H9 (cell line): ENCODE measurements around the gene PKNOX2. TPM values are rescaled to one million over a fixed set of nuclear protein-coding genes. Genes with fewer than 3 reads are reported as not detected.

ENCODE experiments used
- DNase-seq: peaks from one replicate; pipeline ENCODE4 v3.0.0-alpha.2; 2017
- H2AFZ ChIP-seq: one replicate; pipeline ENCODE4 v1.6.1; 2013; ENCODE audit warnings: mild to moderate bottlenecking, low read length, control low read depth, moderate library complexity
- H2AK5ac ChIP-seq: 2 replicates; pipeline ENCODE4 v1.6.1; 2013; ENCODE audit warnings: low read length, control low read depth, mixed read lengths; ENCODE audit not compliant: insufficient read length
- H2BK120ac ChIP-seq: one replicate; pipeline ENCODE4 v1.6.1; 2013; ENCODE audit warnings: low read depth, mild to moderate bottlenecking, low read length, control low read depth, inconsistent platforms; ENCODE audit not compliant: poor library complexity, severe bottlenecking
- H2BK12ac ChIP-seq: 2 replicates; pipeline ENCODE4 v1.6.1; 2013; ENCODE audit warnings: low read length, control low read depth, mixed read lengths, low read depth; ENCODE audit not compliant: insufficient read length
- H2BK15ac ChIP-seq: 2 replicates; pipeline ENCODE4 v1.6.1; 2013; ENCODE audit warnings: low read depth, low read length, control low read depth
- H2BK20ac ChIP-seq: one replicate; pipeline ENCODE4 v1.6.1; 2013; ENCODE audit warnings: low read depth, mild to moderate bottlenecking, low read length, control low read depth, inconsistent platforms; ENCODE audit not compliant: poor library complexity, severe bottlenecking
- H2BK5ac ChIP-seq: 2 replicates; pipeline ENCODE4 v1.6.1; 2013; ENCODE audit warnings: low read length, control low read depth, mixed read lengths; ENCODE audit not compliant: insufficient read length
- H3K14ac ChIP-seq: 2 replicates; pipeline ENCODE4 v1.6.1; 2013; ENCODE audit warnings: low read length, control low read depth; ENCODE audit not compliant: insufficient read depth
- H3K18ac ChIP-seq: 2 replicates; pipeline ENCODE4 v1.6.1; 2013; ENCODE audit warnings: low read depth, mild to moderate bottlenecking, mixed read lengths, low read length, control low read depth; ENCODE audit not compliant: insufficient read length
- H3K23ac ChIP-seq: 2 replicates; pipeline ENCODE4 v1.6.1; 2013; ENCODE audit warnings: low read length, control low read depth, mixed read lengths, low read depth; ENCODE audit not compliant: insufficient read length
- H3K23me2 ChIP-seq: 2 replicates; pipeline ENCODE4 v1.6.1; 2013; ENCODE audit warnings: low read depth, mild to moderate bottlenecking, mixed read lengths, low read length, control low read depth; ENCODE audit not compliant: insufficient read length, poor library complexity, severe bottlenecking
- H3K27ac ChIP-seq: 2 replicates; pipeline ENCODE4 v1.5.1; 2013; ENCODE audit warnings: low read length, control low read depth, mixed read lengths, low read depth; ENCODE audit not compliant: insufficient read length
- H3K27me3 ChIP-seq: 2 replicates; pipeline ENCODE4 v1.6.1; 2013; ENCODE audit warnings: low read length, control low read depth, inconsistent platforms; ENCODE audit not compliant: insufficient read depth
- H3K4ac ChIP-seq: 2 replicates; pipeline ENCODE4 v1.6.1; 2013; ENCODE audit warnings: low read depth, mild to moderate bottlenecking, control low read depth, inconsistent platforms, low read length, moderate library complexity
- H3K4me1 ChIP-seq: 2 replicates; pipeline ENCODE4 v1.6.1; 2013; ENCODE audit warnings: low read length, control low read depth, inconsistent platforms; ENCODE audit not compliant: insufficient read depth
- H3K4me2 ChIP-seq: 2 replicates; pipeline ENCODE4 v1.6.1; 2013; ENCODE audit warnings: low read length, control low read depth, mixed read lengths; ENCODE audit not compliant: insufficient read length, insufficient read depth
- H3K56ac ChIP-seq: 2 replicates; pipeline ENCODE4 v1.6.1; 2013; ENCODE audit warnings: low read depth, mild to moderate bottlenecking, mixed read lengths, low read length, control low read depth; ENCODE audit not compliant: insufficient read length
- H3K79me1 ChIP-seq: 2 replicates; pipeline ENCODE4 v1.6.1; 2013; ENCODE audit warnings: low read depth, mild to moderate bottlenecking, moderate library complexity, low read length, control low read depth, inconsistent platforms; ENCODE audit not compliant: insufficient read depth, poor library complexity, severe bottlenecking
- H3K79me2 ChIP-seq: 2 replicates; pipeline ENCODE4 v1.6.1; 2013; ENCODE audit warnings: low read length, control low read depth, inconsistent platforms; ENCODE audit not compliant: insufficient read depth
- H3K9ac ChIP-seq: 2 replicates; pipeline ENCODE4 v1.6.1; 2013; ENCODE audit warnings: low read length, control low read depth, mixed read lengths; ENCODE audit not compliant: insufficient read length; ENCODE audit errors: extremely low read depth
- H3K9me3 ChIP-seq: one replicate; pipeline ENCODE4 v1.6.1; 2013; ENCODE audit warnings: low read depth, low read length, inconsistent platforms; ENCODE audit not compliant: control insufficient read depth
- H3T11ph ChIP-seq: one replicate; pipeline ENCODE4 v1.6.1; 2013; ENCODE audit warnings: mild to moderate bottlenecking, low read length, control low read depth, inconsistent platforms
- H4K20me1 ChIP-seq: one replicate; pipeline ENCODE4 v1.6.1; 2013; ENCODE audit not compliant: control insufficient read depth, insufficient read length, insufficient read depth
- H4K5ac ChIP-seq: 2 replicates; pipeline ENCODE4 v1.6.1; 2013; ENCODE audit warnings: low read depth, mild to moderate bottlenecking, mixed read lengths, low read length, control low read depth; ENCODE audit not compliant: insufficient read length
- H4K8ac ChIP-seq: replicated peaks from 2 replicates; pipeline ENCODE4 v1.6.1; 2013; ENCODE audit warnings: low read length, control low read depth, mixed read lengths, low read depth; ENCODE audit not compliant: insufficient read length
- H4K91ac ChIP-seq: 2 replicates; pipeline ENCODE4 v1.6.1; 2013; ENCODE audit warnings: low read depth, mild to moderate bottlenecking, moderate library complexity, mixed read lengths, low read length, control low read depth; ENCODE audit not compliant: insufficient read length
- H3K27ac Mint-ChIP-seq, 3 experiments: 2 replicates in 2 of 3; 3 replicates in 1 of 3; pipeline ENCODE4 v1.8.0; 2020 to 2021; ENCODE audit warnings: mixed read lengths in 3 of 3, mild to moderate bottlenecking in 1 of 3, moderate library complexity in 1 of 3
- H3K27me3 Mint-ChIP-seq: 2 replicates; pipeline ENCODE4 v1.8.0; 2021; ENCODE audit warnings: low read depth, mild to moderate bottlenecking, moderate library complexity, mixed read lengths
- H3K36me3 Mint-ChIP-seq, 3 experiments: 2 replicates in 2 of 3; 3 replicates in 1 of 3; pipeline ENCODE4 v1.8.0; 2020 to 2021; ENCODE audit warnings: low read depth in 3 of 3, mixed read lengths in 3 of 3; ENCODE audit not compliant: insufficient read depth in 1 of 3
- H3K4me1 Mint-ChIP-seq, 2 experiments: 2 replicates each; pipeline ENCODE4 v1.8.0; 2020; ENCODE audit warnings: mixed read lengths in 2 of 2
- H3K4me3 Mint-ChIP-seq, 2 experiments: 2 replicates in 1 of 2; 3 replicates in 1 of 2; pipeline ENCODE4 v1.8.0; 2020 to 2021; ENCODE audit warnings: mild to moderate bottlenecking in 2 of 2, mixed read lengths in 2 of 2, moderate library complexity in 1 of 2
- H3K9me3 Mint-ChIP-seq, 2 experiments: 2 replicates in 1 of 2; 3 replicates in 1 of 2; pipeline ENCODE4 v1.8.0; 2020; ENCODE audit warnings: mild to moderate bottlenecking in 2 of 2, mixed read lengths in 2 of 2, moderate library complexity in 1 of 2
- CTCF ChIP-seq: fragments of 200-600 bp; sonication (generic); conservative IDR thresholded peaks from 3 replicates; pipeline ENCODE4 v1.8.0; 2021; ENCODE audit warnings: antibody characterized with exemption, mild to moderate bottlenecking
- WGBS: extraction: QIAGEN DNeasy Blood & Tissue Kit; methylation state at CpG from one replicate; pipeline ENCODE4 v1.1.7; 2013; ENCODE audit warnings: missing lambda C conversion rate, low lambda C conversion rate, mixed read lengths; ENCODE audit not compliant: insufficient read length; ENCODE audit errors: extremely low coverage; 5-methylcytosine and 5-hydroxymethylcytosine counted together
- total RNA-seq: library from RNA; stranded (reverse); gene quantifications from 2 replicates; pipeline ENCODE4 v1.2.1, GENCODE V29; 2021

Gene PKNOX2
- total RNA-seq, 1 experiment from 2014 or later, result 1.3 TPM

- Histone ChIP-seq H2BK5ac (no peak overlapping the region), H3K4ac (no peak overlapping the region), H3K14ac (no peak overlapping the region), H2BK20ac (no peak overlapping the region), H4K5ac (no peak overlapping the region), H3K27me3 (no peaks in the 10 kb centered on the region), H2BK120ac (no peak overlapping the region), H4K91ac (no peak overlapping the region), H2BK12ac (no peak overlapping the region), H3K79me1 (no peaks in the 10 kb centered on the region), H2AFZ (no peak overlapping the region), H4K20me1 (no peaks in the 10 kb centered on the region), H3K23me2 (no peaks in the 10 kb centered on the region), H4K8ac (no peak overlapping the region), H3K9ac (no peak overlapping the region), H3K9me3 (no peaks in the 10 kb centered on the region), H3K4me1 (peaks cover 18% of the 10 kb centered on the region), H3K23ac (no peak overlapping the region), H3K56ac (no peak overlapping the region), H2AK5ac (no peak overlapping the region), H3K18ac (no peak overlapping the region), H3K79me2 (no peaks in the 10 kb centered on the region), H3T11ph (no peak overlapping the region), H2BK15ac (no peak overlapping the region), H3K4me2 (no peak overlapping the region), H3K27ac (no peak overlapping the region)
- Mint-ChIP-seq H3K27me3 (no peaks in the 10 kb centered on the region), H3K4me3 (no peak overlapping the region), H3K27ac (peak overlapping the region in 1 of 3 experiments; percentile 21; a peak in 1 of 7 replicates), H3K36me3 (peaks cover 2 to 40% (median 40%) of the 10 kb centered on the region in 3 experiments; a peak in 6 of 7 replicates), H3K4me1 (peaks cover 44 to 48% of the 10 kb centered on the region in 2 experiments), H3K9me3 (no peaks in the 10 kb centered on the region)
- DNase-seq, result no peak
- no CpG with 5 or more reads among the region's 12 CpGs for WGBS
- no peak for TF ChIP-seq CTCF
These were observed 281.2 kb downstream of the PKNOX2 start for GRCh38 chr11:125445731-125446130.
